ENCODE data around the gene SCARF2.
A peak's percentile ranks its signal among the peaks of the same experiment; 100 is the strongest.
"Not testable (repeated sequence)": the region's sequence is repeated elsewhere in the genome, so short reads cannot be mapped to it uniquely, and the experiment has no call there.

Gene SCARF2, protein sequence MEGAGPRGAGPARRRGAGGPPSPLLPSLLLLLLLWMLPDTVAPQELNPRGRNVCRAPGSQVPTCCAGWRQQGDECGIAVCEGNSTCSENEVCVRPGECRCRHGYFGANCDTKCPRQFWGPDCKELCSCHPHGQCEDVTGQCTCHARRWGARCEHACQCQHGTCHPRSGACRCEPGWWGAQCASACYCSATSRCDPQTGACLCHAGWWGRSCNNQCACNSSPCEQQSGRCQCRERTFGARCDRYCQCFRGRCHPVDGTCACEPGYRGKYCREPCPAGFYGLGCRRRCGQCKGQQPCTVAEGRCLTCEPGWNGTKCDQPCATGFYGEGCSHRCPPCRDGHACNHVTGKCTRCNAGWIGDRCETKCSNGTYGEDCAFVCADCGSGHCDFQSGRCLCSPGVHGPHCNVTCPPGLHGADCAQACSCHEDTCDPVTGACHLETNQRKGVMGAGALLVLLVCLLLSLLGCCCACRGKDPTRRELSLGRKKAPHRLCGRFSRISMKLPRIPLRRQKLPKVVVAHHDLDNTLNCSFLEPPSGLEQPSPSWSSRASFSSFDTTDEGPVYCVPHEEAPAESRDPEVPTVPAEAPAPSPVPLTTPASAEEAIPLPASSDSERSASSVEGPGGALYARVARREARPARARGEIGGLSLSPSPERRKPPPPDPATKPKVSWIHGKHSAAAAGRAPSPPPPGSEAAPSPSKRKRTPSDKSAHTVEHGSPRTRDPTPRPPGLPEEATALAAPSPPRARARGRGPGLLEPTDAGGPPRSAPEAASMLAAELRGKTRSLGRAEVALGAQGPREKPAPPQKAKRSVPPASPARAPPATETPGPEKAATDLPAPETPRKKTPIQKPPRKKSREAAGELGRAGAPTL

DNA sequence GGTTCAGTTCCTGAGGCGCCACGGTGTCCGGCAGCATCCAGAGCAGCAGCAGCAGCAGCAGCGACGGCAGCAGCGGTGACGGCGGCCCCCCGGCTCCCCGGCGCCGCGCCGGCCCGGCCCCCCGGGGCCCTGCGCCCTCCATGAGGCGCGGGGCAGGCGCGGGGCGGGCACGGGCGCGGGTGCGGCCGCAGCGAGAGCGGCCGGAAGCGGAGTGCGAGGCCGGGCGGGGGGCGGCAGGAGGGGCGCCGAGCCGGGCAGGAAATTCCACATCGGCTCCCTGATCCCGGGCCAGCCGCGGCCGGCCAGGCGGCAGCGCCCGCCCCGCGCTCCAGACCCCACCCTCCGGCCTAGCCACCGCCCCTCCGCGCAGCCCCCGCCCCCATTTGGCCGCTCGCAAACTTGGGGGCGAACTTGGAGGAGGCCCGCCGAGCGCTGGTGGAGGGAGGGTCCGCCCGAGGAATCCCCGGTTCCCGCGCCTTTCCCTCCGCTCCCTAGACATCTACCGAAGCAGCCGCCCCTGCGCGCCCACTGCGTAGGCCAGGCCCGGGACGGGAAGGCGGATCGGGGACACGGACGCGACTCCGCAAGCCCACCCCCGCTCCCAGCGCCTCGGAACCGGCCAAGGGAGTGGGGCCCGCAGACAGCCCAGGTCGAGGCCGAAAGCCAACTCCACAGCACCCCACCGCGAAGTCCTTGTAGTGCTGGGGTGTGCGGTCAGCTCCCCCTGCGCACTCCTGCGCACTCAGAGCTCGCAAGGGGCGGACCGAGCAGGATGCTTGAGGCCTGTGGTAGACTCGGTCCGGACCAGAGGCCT, at the start of gene SCARF2:
SCARF2 (minus strand) TSS at position 213 of the 814 bp plus-strand sequence; CDS start at position 142, 71 bp downstream.
- no peak for DNase-seq

DNA sequence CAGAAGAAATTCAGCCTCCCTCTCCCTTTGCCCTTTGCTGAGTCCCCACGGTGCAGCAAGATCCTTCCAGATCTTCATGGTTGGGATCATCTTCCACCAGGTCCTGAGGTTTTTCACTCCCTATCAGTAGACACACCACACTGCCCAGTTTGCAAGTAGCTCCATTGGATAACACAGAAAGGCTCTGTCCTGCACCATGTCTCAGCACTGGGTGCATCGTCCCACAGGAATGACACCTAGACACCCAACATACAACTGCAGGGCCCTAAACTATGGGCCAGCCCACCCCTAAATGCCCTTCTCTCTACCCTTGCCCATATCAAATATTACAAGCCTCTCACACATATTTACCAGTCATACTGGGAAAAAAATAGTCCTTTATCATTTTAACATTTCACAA, 48.6 kb upstream of the SCARF2 start:
- DNase-seq: no peak

DNA sequence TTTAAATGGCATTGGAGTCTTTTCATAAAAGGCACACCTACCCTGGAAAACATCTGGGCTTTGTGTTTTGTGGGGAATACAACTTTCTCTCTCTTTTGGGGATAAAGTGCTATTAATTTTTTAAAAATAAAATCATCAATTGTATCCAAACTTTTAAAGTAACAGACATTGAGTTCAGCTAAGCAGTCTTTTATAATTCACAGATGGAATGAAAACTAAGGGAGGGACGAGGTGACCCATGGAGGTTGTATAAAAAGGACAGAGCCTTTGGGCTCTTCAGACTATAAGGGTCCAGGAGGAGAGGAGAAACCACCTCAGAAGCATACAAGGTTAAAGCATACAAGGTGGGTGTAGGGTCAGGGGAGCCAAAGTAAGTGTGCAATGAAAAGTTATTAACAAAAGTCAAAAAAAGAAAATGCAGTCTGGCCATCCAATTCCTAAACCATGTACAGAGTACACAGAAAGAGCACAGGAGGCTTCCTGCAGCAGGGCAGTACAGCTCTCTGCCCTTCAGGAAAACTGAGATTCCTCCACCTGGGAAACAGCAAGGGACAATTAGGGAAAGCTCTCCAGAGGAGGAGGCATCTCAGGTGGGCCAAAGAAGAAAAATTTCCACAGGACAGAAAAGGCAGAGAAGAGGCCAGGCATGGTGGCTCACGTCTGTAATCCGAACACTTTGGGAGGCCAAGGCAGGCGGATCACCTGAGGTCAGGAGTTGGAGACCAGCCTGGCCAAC, 47.5 kb upstream of the SCARF2 start:
- DNase-seq: no peak

DNA sequence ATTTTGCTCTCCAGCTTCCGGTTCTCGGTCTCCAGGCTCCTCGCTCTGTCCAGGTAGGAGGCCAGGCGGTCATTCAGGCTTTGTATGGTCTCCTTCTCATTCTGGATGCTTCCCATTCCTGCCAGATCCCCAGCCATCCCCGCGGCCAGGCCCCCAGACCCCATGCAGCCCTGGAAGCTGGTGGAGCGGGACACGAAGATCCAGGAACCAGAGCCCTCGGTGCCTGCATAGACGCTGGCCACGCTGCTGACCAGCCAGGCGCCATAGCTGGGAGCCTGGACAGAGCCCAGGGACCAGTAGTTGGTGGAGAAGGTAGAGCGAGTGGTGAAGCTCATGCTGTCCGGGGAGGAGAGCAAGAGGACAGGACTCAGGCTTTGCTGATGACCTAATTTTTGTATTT, 46.1 kb upstream of the SCARF2 start:
- no peak for DNase-seq

DNA sequence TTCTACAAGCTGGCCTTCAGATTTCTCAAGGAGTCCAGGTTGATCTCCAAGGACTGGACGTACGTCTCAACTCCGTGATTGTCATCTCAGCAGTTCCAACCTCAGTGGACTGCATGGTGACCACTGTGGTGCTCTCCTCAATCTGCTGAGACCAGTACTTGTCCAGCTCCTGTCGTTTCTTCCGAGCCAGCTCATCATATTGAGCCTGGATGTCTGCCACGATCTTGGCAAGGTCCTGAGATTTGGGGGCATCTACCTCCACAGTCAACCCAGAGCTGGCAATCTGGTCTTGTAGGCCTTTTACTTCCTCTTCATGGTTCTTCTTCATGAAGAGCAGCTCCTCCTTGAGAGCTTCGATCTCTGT, 45.5 kb upstream of the SCARF2 start:
- DNase-seq: not testable (repeated sequence)

DNA sequence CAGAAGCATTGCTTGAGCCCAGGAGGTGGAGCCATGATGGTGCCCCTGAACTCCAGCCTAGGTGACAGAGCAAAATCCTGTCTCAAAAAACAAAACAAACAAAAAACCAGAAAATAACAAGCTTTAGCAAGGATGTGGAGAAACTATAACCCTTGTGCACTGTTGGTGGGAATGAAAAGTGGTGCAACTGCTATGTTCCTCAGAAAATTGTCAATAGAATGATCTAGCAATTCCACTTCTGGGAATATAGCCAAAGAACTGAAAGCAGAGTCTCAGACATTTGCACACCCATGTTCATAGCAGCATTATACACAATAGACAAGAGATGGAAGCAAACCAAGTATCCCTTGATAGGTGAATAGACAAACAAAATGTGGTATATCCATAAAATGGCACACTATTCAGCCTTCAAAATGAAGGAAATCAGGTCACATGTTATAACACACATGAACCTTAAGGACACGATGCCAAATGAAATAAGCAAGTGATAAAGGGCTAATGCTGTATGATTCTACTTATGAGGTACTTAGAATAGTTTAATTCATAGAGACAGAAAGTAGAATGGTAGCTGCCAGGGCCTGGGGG, 42.1 kb upstream of the SCARF2 start:
- no peak for DNase-seq

DNA sequence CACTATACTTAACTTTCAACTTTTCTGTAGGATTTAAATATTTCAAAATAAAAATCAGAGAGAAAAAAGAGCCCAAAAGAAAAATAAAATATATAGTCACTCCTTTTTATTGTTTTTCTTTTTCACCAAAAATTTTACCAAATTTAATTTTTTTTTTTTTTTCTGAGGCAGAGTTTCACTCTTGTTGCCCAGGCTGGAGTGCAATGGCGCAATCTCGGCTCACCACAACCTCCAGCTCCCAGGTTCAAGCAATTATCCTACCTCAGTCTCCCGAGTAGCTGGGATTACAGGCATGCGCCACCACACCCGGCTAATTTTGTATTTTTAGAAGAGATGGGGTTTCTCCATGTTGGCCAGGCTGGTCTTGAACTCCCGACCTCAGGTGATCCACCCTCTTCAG, 40.4 kb upstream of the SCARF2 start:
- DNase-seq: not testable (repeated sequence)

DNA sequence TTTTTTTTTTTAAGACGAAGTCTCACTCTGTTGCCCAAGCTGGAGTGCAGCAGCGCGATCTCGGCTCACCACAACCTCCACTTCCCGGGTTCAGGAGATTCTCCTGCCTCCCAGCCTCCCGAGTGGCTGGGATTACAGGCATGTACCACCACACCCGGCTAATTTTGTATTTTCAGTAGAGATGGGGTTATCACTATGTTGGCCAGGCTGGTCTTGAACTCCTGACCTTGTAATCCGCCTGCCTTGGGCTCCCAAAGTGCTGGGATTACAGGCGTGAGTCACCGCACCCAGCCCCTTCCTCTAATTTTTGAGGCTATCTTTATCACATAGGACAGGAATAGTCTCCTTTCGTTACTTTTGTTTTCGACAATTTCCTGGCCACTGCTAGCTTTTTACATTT, 37.9 kb upstream of the SCARF2 start:
- DNase-seq: not testable (repeated sequence)

DNA sequence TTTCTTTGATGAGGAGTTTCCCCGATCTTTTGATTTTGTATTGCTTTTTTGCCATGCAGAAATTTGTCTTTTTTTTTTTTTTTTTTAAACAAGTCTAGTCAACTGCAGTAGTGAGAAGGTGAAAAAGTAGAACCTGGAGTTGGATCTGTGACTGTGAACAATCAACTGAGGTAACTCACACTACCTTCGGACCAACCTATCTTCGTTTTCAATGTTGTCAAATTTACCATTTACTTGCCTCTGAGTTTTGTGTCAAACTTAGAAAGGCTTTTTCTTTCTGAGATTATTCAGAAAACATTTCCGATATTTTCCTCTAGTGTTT, 37.5 kb upstream of the SCARF2 start:
- no peak for DNase-seq

DNA sequence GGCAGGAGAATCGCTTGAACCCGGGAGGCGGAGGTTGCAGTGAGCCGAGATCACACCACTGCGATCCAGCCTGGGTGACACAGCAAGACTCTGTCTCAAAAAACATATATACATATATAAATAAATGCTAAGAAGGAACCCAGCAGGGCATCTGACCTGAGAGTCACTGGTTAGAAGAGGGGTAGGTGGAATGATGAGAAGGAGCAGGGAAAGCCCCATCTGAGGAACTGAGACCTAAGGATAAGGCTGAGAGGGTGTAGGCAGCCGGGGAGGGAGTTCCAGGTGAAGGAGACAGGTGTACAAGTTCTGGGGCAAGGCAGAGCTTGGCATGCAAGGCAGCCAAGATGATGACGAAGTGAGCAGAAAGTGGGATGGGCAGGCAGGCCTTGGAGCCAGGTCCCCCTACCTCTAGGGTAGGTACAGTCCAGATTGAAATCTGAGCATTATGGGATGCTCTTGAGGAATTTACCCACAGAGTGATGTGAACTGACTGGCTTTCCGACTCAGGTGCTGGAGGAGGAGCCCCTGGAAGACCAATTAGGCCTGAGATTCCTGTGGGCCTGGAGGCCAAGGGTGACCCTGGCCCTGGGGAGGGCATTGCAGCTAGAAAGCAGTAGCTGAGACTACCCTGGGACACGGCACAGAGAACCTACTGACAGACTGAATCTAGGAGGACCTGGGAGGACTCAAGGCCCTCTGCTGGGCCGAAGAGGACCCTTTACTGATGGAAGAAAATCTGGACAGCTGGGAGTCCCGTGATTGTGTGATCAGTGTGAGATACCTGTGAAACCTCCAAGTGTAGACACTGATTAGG, 35.2 kb upstream of the SCARF2 start:
- DNase-seq: no peak

DNA sequence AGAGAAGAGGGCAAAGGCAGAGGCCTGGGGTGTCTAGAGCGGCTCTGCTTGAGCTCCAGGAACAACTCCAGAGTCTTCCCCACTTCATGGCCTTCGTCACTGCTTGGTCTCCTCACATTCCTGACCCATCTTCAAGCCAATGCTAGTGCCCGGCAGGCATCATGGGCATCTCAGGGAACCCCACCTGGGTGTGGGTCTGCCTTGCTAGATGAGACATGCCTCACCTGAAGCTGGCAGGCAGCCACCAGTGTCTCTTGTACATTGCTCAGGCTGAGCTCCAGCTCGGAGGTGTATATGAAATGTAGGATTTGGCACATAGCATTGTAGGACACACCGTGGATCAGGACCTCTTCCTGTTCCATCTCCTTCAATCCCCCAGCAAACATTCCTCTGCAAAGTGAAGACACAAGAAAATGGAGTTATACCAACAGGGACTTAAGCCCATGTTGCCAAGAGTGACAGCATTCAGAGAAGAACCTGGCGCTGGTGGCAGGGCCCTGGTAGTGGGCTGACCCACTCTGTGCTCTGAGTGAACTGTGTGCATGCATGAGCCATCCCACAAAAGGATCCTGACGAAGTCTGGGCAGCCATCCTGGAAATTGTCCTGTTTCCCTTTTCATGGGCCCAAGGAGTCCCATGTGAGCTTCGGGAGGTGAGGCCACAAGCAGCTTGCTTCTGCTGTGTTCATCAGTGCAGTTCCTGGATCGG, 33.7 kb upstream of the SCARF2 start:
- DNase-seq: no peak

DNA sequence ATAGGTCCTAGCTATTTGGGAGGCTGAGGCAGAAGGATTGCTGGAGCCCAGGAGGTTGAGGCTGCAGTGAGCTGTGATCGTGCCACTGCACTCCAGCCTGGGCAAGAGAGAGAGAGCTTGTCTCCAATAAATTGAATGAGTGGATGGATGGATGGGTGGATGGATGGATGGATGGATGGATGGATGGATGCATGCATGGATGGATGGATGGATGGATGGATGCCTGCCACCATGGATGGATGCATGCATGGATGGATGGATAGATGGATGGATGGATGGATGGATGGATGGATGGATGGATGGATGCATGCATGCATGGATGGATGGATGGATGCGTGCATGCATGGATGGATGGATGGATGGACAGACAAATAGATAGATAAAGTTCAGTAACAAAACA, 32.9 kb upstream of the SCARF2 start:
- not testable (repeated sequence) for DNase-seq

DNA sequence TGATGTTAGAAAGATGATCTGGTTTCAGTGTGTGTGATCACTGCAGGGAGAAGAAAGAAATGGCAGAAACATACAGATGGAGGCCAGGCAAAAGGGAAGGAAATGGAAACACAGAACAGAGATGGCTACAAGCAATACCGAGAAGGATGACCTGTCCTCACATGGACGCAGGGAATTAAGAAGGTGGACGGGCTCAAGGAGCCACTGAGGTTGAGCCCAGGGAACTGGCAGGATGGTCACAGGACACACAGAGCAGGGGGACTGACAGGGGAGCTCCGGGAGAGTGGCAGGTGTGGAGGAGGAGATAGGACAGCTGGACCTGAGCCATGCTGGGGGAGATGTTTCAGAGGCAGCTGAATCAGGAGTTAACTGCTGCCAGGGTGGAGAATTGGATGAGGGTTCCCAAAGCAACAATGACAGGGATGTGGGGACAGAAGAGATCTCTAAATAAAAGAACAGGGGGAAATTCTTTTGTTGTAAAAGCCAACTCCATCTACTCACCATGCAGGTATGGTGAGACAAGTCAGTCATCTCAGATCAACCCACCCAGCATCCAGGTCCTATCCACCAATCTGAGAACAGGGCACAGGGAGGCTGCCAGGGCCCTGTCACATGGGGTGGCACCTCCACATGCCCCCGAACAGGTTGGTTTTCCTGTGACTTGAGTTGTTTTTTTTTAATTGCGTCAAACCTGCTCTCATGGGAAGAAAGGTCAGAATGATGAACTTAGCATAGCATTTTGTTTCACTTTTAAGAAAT, 31.7 kb upstream of the SCARF2 start:
- DNase-seq: no peak

DNA sequence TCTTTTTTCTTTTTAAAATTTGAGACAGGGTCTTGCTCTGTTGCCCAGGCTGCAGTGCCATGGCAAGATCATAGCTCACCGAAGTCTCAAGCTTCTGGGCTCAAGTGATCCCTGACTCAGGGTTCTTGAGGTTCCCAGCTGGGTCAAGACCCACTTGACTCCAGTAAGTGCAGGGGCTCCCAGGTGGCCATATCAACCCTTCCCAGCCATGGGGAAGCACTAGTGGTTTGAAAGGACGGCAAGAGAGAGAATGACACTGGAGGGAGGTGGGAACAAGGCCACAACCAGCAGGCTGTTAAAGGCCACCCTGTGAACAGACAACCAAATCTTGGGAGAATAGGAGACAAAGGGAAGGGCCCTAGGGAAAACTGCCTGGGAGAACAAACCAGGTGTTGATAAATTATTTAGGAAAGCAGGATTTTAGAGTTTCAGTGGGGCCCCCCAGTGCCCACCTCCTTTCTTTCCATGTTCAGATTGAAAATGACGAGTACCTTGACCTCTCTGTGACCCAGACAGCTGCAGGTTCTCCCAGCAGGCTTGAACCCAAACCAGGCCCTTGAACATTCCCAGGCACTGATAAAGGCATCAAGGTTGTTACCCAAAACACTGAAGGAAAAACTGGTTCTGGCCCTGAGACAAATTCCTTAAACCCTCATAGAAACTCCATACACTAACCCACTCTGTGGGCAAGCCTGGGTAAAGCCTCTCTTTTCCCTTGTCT, 29.2 kb upstream of the SCARF2 start:
- no peak for DNase-seq

DNA sequence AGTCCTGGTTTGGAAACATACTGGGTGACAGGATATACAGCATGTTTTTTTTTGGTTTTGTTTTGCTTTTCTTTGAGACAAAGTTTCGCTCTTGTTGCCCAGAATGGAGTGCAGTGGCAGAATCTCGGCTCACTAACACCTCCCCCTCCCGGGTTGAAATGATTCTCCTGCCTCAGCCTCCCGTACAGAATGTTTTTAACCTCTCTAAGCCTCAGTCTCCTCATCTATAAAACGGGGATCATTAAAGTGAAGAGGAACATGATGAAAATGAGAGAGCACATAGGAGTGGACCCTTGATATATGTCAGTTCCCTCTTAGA, 28.1 kb upstream of the SCARF2 start:
- no peak for DNase-seq

DNA sequence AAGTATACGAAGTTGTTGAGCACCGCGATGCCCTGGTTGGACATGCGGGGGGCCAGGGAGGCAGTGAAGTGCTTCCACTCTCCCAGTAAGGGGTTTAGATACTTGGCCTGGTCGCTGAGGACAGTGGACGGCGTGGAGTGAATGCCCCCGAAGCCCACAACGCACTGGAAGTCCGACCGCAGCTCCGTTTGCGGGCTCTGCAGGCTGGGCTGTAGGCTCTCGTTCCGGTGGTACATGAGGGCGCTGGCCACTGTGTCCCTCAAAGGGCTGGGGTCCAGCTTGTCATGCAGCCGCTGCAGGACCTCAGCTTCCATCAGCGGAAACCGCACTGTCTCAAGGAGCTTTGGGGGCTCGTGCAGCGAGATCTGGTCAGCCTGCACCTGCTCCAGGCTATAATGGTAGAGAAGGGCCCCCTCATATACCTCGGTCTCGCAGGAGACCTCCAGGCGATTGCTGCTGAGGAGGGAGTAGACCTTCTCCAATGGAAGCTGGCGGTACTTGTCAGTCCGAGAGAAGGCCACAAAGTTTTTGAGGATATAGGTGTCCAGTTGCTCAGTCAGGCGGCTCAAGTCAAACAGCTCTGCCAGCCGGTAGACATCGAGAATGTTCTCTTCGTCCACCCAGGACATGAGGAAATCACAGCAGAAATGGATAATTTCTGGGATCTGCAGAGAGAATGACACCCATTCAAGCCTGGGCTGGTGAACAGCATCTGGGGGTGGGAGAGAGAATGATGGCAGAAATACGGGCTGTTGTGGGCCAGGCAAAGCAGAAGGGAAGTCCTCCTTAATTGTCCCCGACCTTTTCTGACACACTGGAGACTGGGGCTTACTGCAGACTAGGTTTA, 27.5 kb upstream of the SCARF2 start:
- no peak for DNase-seq

DNA sequence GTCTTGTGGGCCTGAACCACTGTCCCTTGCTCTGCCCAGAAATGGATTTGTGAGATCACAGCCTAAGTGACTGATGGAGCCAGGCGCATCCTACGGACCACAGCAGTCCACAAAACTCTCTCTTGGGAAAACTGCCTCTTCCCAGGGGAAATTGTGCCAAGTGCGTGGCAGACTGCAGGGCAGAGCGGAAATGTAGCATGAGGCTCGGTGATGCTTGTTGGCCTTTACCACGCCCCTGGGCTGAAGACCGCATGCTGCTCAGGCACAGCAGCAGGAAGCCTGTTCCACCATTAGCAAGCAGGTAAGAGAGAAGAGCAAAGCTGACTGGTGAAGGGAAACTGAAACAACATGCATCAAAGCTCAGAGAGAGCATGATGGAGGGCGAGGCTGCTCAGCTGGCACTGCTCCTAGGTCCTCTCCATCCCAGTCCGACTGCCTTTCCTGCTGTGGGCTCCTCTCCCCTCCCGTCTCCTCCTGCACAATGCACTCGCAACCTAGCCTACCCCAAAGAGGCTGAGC, 26.5 kb upstream of the SCARF2 start:
- DNase-seq: peak; percentile 80
